ENCODE data around the gene AK1.

Gene AK1, protein sequence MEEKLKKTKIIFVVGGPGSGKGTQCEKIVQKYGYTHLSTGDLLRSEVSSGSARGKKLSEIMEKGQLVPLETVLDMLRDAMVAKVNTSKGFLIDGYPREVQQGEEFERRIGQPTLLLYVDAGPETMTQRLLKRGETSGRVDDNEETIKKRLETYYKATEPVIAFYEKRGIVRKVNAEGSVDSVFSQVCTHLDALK

DNA sequence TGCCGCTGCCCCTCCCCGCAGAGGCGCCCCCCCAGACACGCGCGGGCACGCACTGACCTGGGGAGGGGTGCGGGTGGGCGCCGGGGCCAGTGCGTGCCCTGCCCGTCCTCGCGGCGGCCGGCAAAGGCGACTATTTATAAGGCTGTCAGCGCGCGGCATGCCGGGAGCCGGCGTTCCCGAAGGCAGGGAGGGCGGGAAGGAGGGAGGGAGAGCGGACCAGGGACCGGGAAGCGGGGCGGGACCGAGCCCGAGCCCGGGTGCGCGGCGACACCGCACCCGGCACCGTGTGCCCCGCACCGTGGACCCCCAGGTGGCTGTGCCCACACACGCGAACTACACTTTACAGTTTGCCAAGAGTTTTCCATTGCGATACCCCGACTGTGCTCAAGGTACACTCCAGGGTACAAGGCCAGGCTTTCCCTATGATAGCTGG is at the start of gene AK1:
Gene AK1, minus strand, starts transcription at position 110 of the 433 bp plus-strand sequence. CDS start 3,058 bp downstream, outside the sequence.
- H3K27ac ChIP-seq, result peak within 1 kb of the TSS; percentile 73 to 93
- TF ChIP-seq, protein P1, sequence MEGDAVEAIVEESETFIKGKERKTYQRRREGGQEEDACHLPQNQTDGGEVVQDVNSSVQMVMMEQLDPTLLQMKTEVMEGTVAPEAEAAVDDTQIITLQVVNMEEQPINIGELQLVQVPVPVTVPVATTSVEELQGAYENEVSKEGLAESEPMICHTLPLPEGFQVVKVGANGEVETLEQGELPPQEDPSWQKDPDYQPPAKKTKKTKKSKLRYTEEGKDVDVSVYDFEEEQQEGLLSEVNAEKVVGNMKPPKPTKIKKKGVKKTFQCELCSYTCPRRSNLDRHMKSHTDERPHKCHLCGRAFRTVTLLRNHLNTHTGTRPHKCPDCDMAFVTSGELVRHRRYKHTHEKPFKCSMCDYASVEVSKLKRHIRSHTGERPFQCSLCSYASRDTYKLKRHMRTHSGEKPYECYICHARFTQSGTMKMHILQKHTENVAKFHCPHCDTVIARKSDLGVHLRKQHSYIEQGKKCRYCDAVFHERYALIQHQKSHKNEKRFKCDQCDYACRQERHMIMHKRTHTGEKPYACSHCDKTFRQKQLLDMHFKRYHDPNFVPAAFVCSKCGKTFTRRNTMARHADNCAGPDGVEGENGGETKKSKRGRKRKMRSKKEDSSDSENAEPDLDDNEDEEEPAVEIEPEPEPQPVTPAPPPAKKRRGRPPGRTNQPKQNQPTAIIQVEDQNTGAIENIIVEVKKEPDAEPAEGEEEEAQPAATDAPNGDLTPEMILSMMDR (IDR thresholded peaks at IDR 0.05), result no peak
- peak; percentile 90 for DNase-seq (ENCODE audit: low spot score)
- peak within 1 kb of the TSS; percentile 79 for H3K4me3 ChIP-seq

DNA sequence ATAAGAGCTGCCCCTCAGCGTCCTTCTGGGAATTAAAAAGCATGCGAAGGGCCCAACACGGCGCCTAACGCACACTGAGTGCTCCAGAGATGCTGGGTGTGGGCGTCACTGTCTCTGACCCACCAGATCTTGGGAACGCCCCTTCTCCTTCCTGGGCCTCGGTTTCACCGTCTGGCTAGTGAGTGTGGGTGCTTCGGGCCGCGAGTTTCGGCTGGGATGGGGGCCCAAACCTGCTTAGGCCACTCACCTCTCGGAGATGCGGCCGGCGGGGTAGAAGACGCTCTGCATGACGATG is 49.4 kb upstream of the AK1 start:
- DNase-seq (ENCODE audit: low spot score), result no peak
- TF ChIP-seq, protein P1 (IDR thresholded peaks at IDR 0.05), result no peak
- Histone ChIP-seq H3K4me3 (peak overlapping the region; percentile 51), H3K27ac (no peak overlapping the region)

DNA sequence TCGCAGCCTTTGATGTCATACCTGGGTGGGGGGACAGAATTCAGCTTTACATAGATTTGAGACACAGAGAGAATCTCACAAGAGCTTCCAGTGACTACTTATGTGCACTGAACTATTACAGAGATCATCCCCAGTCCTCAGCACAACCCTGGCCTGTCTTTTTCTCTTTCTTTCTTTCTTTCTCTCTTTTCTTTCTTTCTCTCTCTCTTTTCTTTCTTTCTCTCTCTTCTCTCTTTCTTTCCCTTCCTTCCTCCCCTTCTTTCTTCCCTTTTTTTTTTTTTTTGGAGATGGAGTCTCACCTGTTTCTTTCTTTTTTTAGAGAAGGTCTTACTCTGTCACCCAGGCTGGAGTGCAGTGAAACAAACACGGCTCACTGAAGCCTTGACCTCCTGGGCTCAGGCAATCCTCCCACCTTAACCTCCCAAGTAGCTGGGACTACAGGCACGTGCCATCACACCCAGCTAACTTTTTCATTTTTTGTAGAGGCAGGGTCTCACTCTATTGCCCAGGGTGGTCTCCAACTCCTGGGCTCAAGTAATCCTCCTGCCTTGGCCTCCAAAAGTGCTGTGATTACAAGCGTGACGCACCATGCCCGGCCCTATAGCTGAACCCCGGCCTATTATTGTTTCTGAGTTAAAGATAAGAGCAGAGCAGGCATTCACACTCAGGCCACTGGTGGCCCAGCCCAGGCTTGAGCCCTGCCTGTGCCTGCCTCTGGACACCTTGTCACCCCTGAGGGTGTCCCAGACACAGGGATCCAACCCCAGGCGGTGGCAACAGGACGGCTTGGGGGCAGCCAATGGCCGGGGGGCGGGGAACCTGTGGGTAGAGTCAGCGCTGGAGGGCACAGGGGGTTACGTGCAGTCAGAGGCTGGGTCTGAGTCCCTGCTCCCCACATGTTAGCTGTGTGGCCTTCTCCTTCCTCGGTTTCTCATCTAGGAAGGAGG is 48.8 kb upstream of the AK1 start:
- H3K4me3 ChIP-seq, result no peak overlapping the region
- no peak overlapping the region for H3K27ac ChIP-seq
- no peak for DNase-seq (ENCODE audit: low spot score)
- TF ChIP-seq, protein P1 (IDR thresholded peaks at IDR 0.05), result no peak

GRCh38 chr9:127924736-127925444 is 47.4 kb upstream of the AK1 start:
- H3K27ac ChIP-seq, result no peak overlapping the region
- TF ChIP-seq, protein P1 (IDR thresholded peaks at IDR 0.05), result no peak

DNA sequence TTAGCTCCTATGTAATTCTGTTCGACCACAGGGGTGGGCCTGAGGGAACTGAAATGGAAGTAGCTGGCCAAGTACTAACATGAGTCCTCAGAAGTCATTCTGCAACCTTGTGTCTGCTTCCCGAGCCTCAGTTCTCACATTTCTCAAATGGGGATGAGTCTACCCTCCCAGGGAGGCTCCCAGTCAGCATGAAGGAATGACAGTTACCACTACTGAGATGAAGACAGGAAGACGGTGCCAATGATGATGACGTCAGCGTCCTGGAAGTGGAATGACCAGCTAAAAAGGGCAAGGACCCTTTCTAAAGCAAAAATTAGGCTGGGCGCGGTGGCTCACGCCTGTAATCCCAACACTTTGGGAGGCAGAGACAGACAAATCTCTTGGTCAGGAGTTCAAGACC is 46.3 kb upstream of the AK1 start:
- TF ChIP-seq, protein P1 (IDR thresholded peaks at IDR 0.05), result no peak

More at GRCh38 chr9:127924736-127925444, 47.4 kb upstream of the AK1 start:
- DNase-seq (ENCODE audit: low spot score), result no peak
- H3K4me3 ChIP-seq, result no peak overlapping the region

DNA sequence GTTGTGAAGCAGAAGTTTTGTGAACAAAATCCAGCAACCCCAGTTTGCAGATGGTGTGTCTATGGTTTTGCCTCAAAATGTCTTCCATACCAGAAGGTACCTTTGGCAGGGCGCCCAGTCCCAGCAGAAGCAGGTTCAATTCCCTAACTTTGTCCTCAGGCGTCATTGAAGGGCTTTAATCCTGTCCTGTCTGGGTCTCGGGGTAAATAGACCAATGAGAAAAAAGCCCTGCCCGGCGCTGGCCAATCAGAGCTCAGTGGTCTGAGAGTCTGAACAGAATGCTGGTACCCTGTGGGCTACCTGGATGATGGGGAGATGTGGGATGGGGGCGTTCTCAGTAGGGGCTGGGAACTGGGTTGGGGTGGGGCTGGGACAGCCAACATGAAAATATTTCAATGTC is 45.6 kb upstream of the AK1 start:
- TF ChIP-seq, protein P1 (IDR thresholded peaks at IDR 0.05), result no peak
- Histone ChIP-seq H3K4me3 (no peak overlapping the region), H3K27ac (no peak overlapping the region)
- DNase-seq (ENCODE audit: low spot score), result no peak

More for the DNA sequence above, 46.3 kb upstream of the AK1 start:
- H3K4me3 ChIP-seq, result no peak overlapping the region
- DNase-seq (ENCODE audit: low spot score), result no peak
- H3K27ac ChIP-seq, result no peak overlapping the region

All from coronary artery (tissue), 2 donors.